HG02885 (cell line): Measurements from ENCODE around the gene TAS2R20.
"Not testable (repeated sequence)": the region's sequence is repeated elsewhere in the genome, so short reads cannot be mapped to it uniquely, and the experiment has no call there.

Experiments
- ATAC-seq: cut with Tn5 transposase; IDR thresholded peaks from one replicate; pipeline ENCODE4 v1.9.1; 2021; ENCODE audit warnings: mild to moderate bottlenecking; ENCODE audit not compliant: unreplicated experiment, poor library complexity

Gene TAS2R20

GRCh38 chr12:10998204-10998603, at the start of gene TAS2R20:
Gene TAS2R20 (minus strand): TSS chr12:10998304. CDS start chr12:10997875, 429 bp downstream.
- ATAC-seq = no peak

- not testable (repeated sequence) for ATAC-seq
These were observed 43.3 kb upstream of the TAS2R20 start for GRCh38 chr12:11041366-11041765.

- ATAC-seq = no peak
These were observed 42.1 kb upstream of the TAS2R20 start for GRCh38 chr12:11040162-11040561.

GRCh38 chr12:11039171-11039570, 41.1 kb upstream of the TAS2R20 start:
- ATAC-seq = no peak

GRCh38 chr12:11033959-11034358, 35.9 kb upstream of the TAS2R20 start:
- peak; percentile 73 for ATAC-seq

- no peak for ATAC-seq
These were observed 33.2 kb upstream of the TAS2R20 start, which contains the start of gene TAS2R31 for GRCh38 chr12:11031307-11031706. Gene TAS2R31 (minus strand): TSS chr12:11031407. CDS start chr12:11031335, 72 bp downstream.

GRCh38 chr12:11026118-11026517, 28.0 kb upstream of the TAS2R20 start:
- ATAC-seq = no peak

GRCh38 chr12:11023387-11023786, 25.3 kb upstream of the TAS2R20 start:
- no peak for ATAC-seq

- ATAC-seq = no peak
These were observed 24.4 kb upstream of the TAS2R20 start, which contains the start of gene TAS2R19 for GRCh38 chr12:11022520-11022919. Gene TAS2R19 (minus strand): TSS chr12:11022620. CDS start chr12:11022571, 49 bp downstream.

GRCh38 chr12:11016937-11017336, 18.8 kb upstream of the TAS2R20 start:
- no peak for ATAC-seq

- ATAC-seq = no peak
These were observed 17.8 kb upstream of the TAS2R20 start for GRCh38 chr12:11015775-11016430.

GRCh38 chr12:11014234-11014633, 16.1 kb upstream of the TAS2R20 start:
- ATAC-seq = no peak

- no peak for ATAC-seq
These were observed 9.5 kb upstream of the TAS2R20 start for GRCh38 chr12:11007608-11008007.

GRCh38 chr12:10994307-10994706, 3.8 kb downstream of the TAS2R20 start:
- no peak for ATAC-seq

GRCh38 chr12:10989107-10989506, 9.0 kb downstream of the TAS2R20 start:
- ATAC-seq = no peak

GRCh38 chr12:10986812-10987211, 11.3 kb downstream of the TAS2R20 start, which contains the start of gene TAS2R50:
Gene TAS2R50 (minus strand): TSS chr12:10986912. CDS start chr12:10986860, 52 bp downstream.
- ATAC-seq = no peak

- no peak for ATAC-seq
These were observed 15.9 kb downstream of the TAS2R20 start for GRCh38 chr12:10982244-10982643.

- no peak for ATAC-seq
These were observed 23.1 kb downstream of the TAS2R20 start for GRCh38 chr12:10974965-10975364.

- no peak for ATAC-seq
These were observed 29.2 kb downstream of the TAS2R20 start for GRCh38 chr12:10968765-10969456.

GRCh38 chr12:10967409-10967808, 30.7 kb downstream of the TAS2R20 start:
- no peak for ATAC-seq

GRCh38 chr12:10966314-10966713, 31.8 kb downstream of the TAS2R20 start:
- ATAC-seq = no peak

- ATAC-seq = no peak
These were observed 32.6 kb downstream of the TAS2R20 start for GRCh38 chr12:10965476-10965875.
